ENCODE data around the gene TMEFF2. TPM values are rescaled to one million over a fixed set of nuclear protein-coding genes. Genes with fewer than 3 reads are reported as not detected.

TMEFF2 gene
- total and polyA plus RNA-seq, 3 experiments from 2014 or later: not detected

GRCh38 chr2:191977754-191978153, 217.0 kb downstream of the TMEFF2 start:
- Histone ChIP-seq H3K27me3 (ENCODE audit: insufficient read depth, low read length, poor library complexity, severe bottlenecking) (no peaks in the 10 kb centered on the region), H3K27ac (ENCODE audit: low read depth, low read length) (no peak overlapping the region), H3K36me3 (ENCODE audit: insufficient read depth, low read length) (no peaks in the 10 kb centered on the region), H3K9me3 (ENCODE audit: low read length) (no peaks in the 10 kb centered on the region), H3K4me3 (ENCODE audit: low read length) (no peak overlapping the region), H3K4me1 (ENCODE audit: insufficient read depth, low read length) (no peaks in the 10 kb centered on the region)
- POLR2A ChIA-PET: no interaction called here
- Mint-ChIP-seq H3K36me3 (no peaks in the 10 kb centered on the region), H3K4me1 (no peaks in the 10 kb centered on the region), H3K27ac (no peak overlapping the region), H3K27me3 (peaks cover 5 to 21% of the 10 kb centered on the region in 2 donors), H3K9me3 (no peaks in the 10 kb centered on the region), H3K4me3 (no peak overlapping the region)
- no peak for DNase-seq
- CTCF ChIA-PET: no interaction called here

- ChIA-PET CTCF (no interaction called here), POLR2A (no interaction called here)
- Mint-ChIP-seq H3K27ac (no peak overlapping the region), H3K27me3 (peaks cover 5 to 30% of the 10 kb centered on the region in 2 donors), H3K4me1 (no peaks in the 10 kb centered on the region), H3K36me3 (no peaks in the 10 kb centered on the region), H3K4me3 (no peak overlapping the region), H3K9me3 (peaks cover 0 to 3% (median 0%) of the 10 kb centered on the region in 5 donors)
- Histone ChIP-seq H3K36me3 (ENCODE audit: insufficient read depth, low read length) (no peaks in the 10 kb centered on the region), H3K4me1 (ENCODE audit: insufficient read depth, low read length) (no peaks in the 10 kb centered on the region), H3K27me3 (ENCODE audit: insufficient read depth, low read length, poor library complexity, severe bottlenecking) (no peaks in the 10 kb centered on the region), H3K4me3 (ENCODE audit: low read length) (no peak overlapping the region), H3K9me3 (ENCODE audit: low read length) (no peaks in the 10 kb centered on the region), H3K27ac (ENCODE audit: low read depth, low read length) (no peak overlapping the region)
- no peak for DNase-seq
Observed at GRCh38 chr2:191976436-191976835, 218.3 kb downstream of the TMEFF2 start.

GRCh38 chr2:191974676-191975075, 220.1 kb downstream of the TMEFF2 start:
- ChIA-PET POLR2A (no interaction called here), CTCF (no interaction called here)
- H3K27me3 Mint-ChIP-seq: peaks cover 1 to 21% of the 10 kb centered on the region in 2 donors

GRCh38 chr2:191970867-191971266, 223.9 kb downstream of the TMEFF2 start:
- DNase-seq: no peak
- no peaks in the 10 kb centered on the region for H3K4me1 ChIP-seq (ENCODE audit: insufficient read depth, low read length)
- no peaks in the 10 kb centered on the region for H3K9me3 ChIP-seq (ENCODE audit: low read length)
- Mint-ChIP-seq H3K27me3 (peaks cover 1 to 23% of the 10 kb centered on the region in 2 donors), H3K36me3 (no peaks in the 10 kb centered on the region), H3K27ac (no peak overlapping the region), H3K9me3 (peaks cover 0 to 3% (median 0%) of the 10 kb centered on the region in 5 donors), H3K4me1 (no peaks in the 10 kb centered on the region), H3K4me3 (no peak overlapping the region)
- H3K4me3 ChIP-seq (ENCODE audit: low read length): no peak overlapping the region
- ChIA-PET POLR2A (no interaction called here), CTCF (no interaction called here)
- H3K27ac ChIP-seq (ENCODE audit: low read depth, low read length): no peak overlapping the region
- no peaks in the 10 kb centered on the region for H3K27me3 ChIP-seq (ENCODE audit: insufficient read depth, low read length, poor library complexity, severe bottlenecking)
- H3K36me3 ChIP-seq (ENCODE audit: insufficient read depth, low read length): no peaks in the 10 kb centered on the region

More at GRCh38 chr2:191974676-191975075, 220.1 kb downstream of the TMEFF2 start:
- no peaks in the 10 kb centered on the region for H3K27me3 ChIP-seq (ENCODE audit: insufficient read depth, low read length, poor library complexity, severe bottlenecking)
- no peaks in the 10 kb centered on the region for H3K36me3 Mint-ChIP-seq
- DNase-seq: no peak
- H3K4me3 ChIP-seq (ENCODE audit: low read length): no peak overlapping the region
- H3K9me3 ChIP-seq (ENCODE audit: low read length): no peaks in the 10 kb centered on the region
- H3K27ac ChIP-seq (ENCODE audit: low read depth, low read length): no peak overlapping the region
- no peak overlapping the region for H3K27ac Mint-ChIP-seq
- H3K4me1 Mint-ChIP-seq: no peaks in the 10 kb centered on the region
- H3K9me3 Mint-ChIP-seq: peaks cover 0 to 3% (median 0%) of the 10 kb centered on the region in 5 donors
- H3K4me1 ChIP-seq (ENCODE audit: insufficient read depth, low read length): no peaks in the 10 kb centered on the region
- no peak overlapping the region for H3K4me3 Mint-ChIP-seq
- H3K36me3 ChIP-seq (ENCODE audit: insufficient read depth, low read length): no peaks in the 10 kb centered on the region

GRCh38 chr2:191968120-191968519, 226.6 kb downstream of the TMEFF2 start:
- Histone ChIP-seq H3K4me1 (ENCODE audit: insufficient read depth, low read length) (no peaks in the 10 kb centered on the region), H3K9me3 (ENCODE audit: low read length) (no peaks in the 10 kb centered on the region), H3K36me3 (ENCODE audit: insufficient read depth, low read length) (no peaks in the 10 kb centered on the region), H3K27ac (ENCODE audit: low read depth, low read length) (no peak overlapping the region), H3K4me3 (ENCODE audit: low read length) (no peak overlapping the region), H3K27me3 (ENCODE audit: insufficient read depth, low read length, poor library complexity, severe bottlenecking) (no peaks in the 10 kb centered on the region)
- Mint-ChIP-seq H3K4me1 (no peaks in the 10 kb centered on the region), H3K9me3 (peaks cover 0 to 3% (median 0%) of the 10 kb centered on the region in 5 donors), H3K36me3 (no peaks in the 10 kb centered on the region), H3K4me3 (no peak overlapping the region), H3K27ac (no peak overlapping the region), H3K27me3 (peaks cover 0 to 34% of the 10 kb centered on the region in 2 donors)
- ChIA-PET CTCF (no interaction called here), POLR2A (no interaction called here)
- no peak for DNase-seq

GRCh38 chr2:191965733-191966132, 229.0 kb downstream of the TMEFF2 start:
- Mint-ChIP-seq H3K9me3 (no peaks in the 10 kb centered on the region), H3K4me1 (no peaks in the 10 kb centered on the region), H3K27ac (no peak overlapping the region), H3K36me3 (no peaks in the 10 kb centered on the region), H3K4me3 (no peak overlapping the region), H3K27me3 (peaks cover 0 to 22% of the 10 kb centered on the region in 2 donors)
- Histone ChIP-seq H3K4me3 (ENCODE audit: low read length) (no peak overlapping the region), H3K27me3 (ENCODE audit: insufficient read depth, low read length, poor library complexity, severe bottlenecking) (no peaks in the 10 kb centered on the region), H3K9me3 (ENCODE audit: low read length) (no peaks in the 10 kb centered on the region), H3K27ac (ENCODE audit: low read depth, low read length) (no peak overlapping the region), H3K4me1 (ENCODE audit: insufficient read depth, low read length) (no peaks in the 10 kb centered on the region), H3K36me3 (ENCODE audit: insufficient read depth, low read length) (no peaks in the 10 kb centered on the region)
- ChIA-PET CTCF (no interaction called here), POLR2A (no interaction called here)
- no peak for DNase-seq

GRCh38 chr2:191961556-191961955, 233.2 kb downstream of the TMEFF2 start:
- no peak for DNase-seq
- no peak overlapping the region for H3K27ac ChIP-seq (ENCODE audit: low read depth, low read length)
- Mint-ChIP-seq H3K36me3 (no peaks in the 10 kb centered on the region), H3K4me1 (no peaks in the 10 kb centered on the region), H3K9me3 (no peaks in the 10 kb centered on the region), H3K4me3 (no peak overlapping the region), H3K27ac (no peak overlapping the region), H3K27me3 (peaks cover 0 to 31% of the 10 kb centered on the region in 2 donors)
- ChIA-PET POLR2A (no interaction called here), CTCF (no interaction called here)
- no peak overlapping the region for H3K4me3 ChIP-seq (ENCODE audit: low read length)
- no peaks in the 10 kb centered on the region for H3K36me3 ChIP-seq (ENCODE audit: insufficient read depth, low read length)
- H3K27me3 ChIP-seq (ENCODE audit: insufficient read depth, low read length, poor library complexity, severe bottlenecking): no peaks in the 10 kb centered on the region
- no peaks in the 10 kb centered on the region for H3K4me1 ChIP-seq (ENCODE audit: insufficient read depth, low read length)
- H3K9me3 ChIP-seq (ENCODE audit: low read length): no peaks in the 10 kb centered on the region

GRCh38 chr2:191959209-191959608, 235.5 kb downstream of the TMEFF2 start:
- H3K4me3 Mint-ChIP-seq: no peak overlapping the region
- H3K4me1 Mint-ChIP-seq: no peaks in the 10 kb centered on the region
- Histone ChIP-seq H3K27ac (ENCODE audit: low read depth, low read length) (no peak overlapping the region), H3K4me1 (ENCODE audit: insufficient read depth, low read length) (no peaks in the 10 kb centered on the region), H3K9me3 (ENCODE audit: low read length) (no peaks in the 10 kb centered on the region), H3K4me3 (ENCODE audit: low read length) (no peak overlapping the region), H3K36me3 (ENCODE audit: insufficient read depth, low read length) (no peaks in the 10 kb centered on the region), H3K27me3 (ENCODE audit: insufficient read depth, low read length, poor library complexity, severe bottlenecking) (no peaks in the 10 kb centered on the region)
- peaks cover 0 to 28% of the 10 kb centered on the region in 2 donors for H3K27me3 Mint-ChIP-seq
- no peaks in the 10 kb centered on the region for H3K36me3 Mint-ChIP-seq
- DNase-seq: no peak
- H3K27ac Mint-ChIP-seq: no peak overlapping the region
- ChIA-PET CTCF (no interaction called here), POLR2A (no interaction called here)
- no peaks in the 10 kb centered on the region for H3K9me3 Mint-ChIP-seq
